OCI-LY1 (cell line): Measurements from ENCODE around the gene PTPRD.

Source experiments
- H2AFZ ChIP-seq: fragments of 200-600 bp; sonication (generic), shearing (Covaris generic); 2 replicates; pipeline ENCODE4 v1.6.0; 2014; ENCODE audit warnings: antibody characterized with exemption, mild to moderate bottlenecking, low read length
- H3F3A ChIP-seq: fragments of 200-600 bp; sonication (generic), shearing (Covaris generic); 2 replicates; pipeline ENCODE4 v1.6.0; 2014; ENCODE audit warnings: mild to moderate bottlenecking, antibody characterized with exemption, low read length, moderate library complexity; ENCODE audit not compliant: insufficient read depth
- H3K27ac ChIP-seq: fragments of 200-600 bp; sonication (generic); 2 replicates; pipeline ENCODE4 v1.5.1; 2014; ENCODE audit warnings: low read length, mixed run types, mild to moderate bottlenecking, low read depth; ENCODE audit not compliant: poor library complexity, severe bottlenecking
- H3K27me3 ChIP-seq: fragments of 200-600 bp; sonication (generic); 2 replicates; pipeline ENCODE4 v1.6.0; 2014; ENCODE audit warnings: antibody characterized with exemption, mild to moderate bottlenecking, low read length, moderate library complexity; ENCODE audit not compliant: insufficient read depth
- H3K36me3 ChIP-seq: fragments of 200-600 bp; sonication (generic); 2 replicates; pipeline ENCODE4 v1.6.1; 2014; ENCODE audit warnings: mild to moderate bottlenecking, antibody characterized with exemption, low read length, moderate library complexity, mixed read lengths; ENCODE audit not compliant: insufficient read depth
- H3K4me1 ChIP-seq: fragments of 200-600 bp; sonication (generic); 2 replicates; pipeline ENCODE4 v1.5.1; 2014; ENCODE audit warnings: mild to moderate bottlenecking, low read length, moderate library complexity; ENCODE audit not compliant: insufficient read depth, severe bottlenecking
- H3K4me2 ChIP-seq: fragments of 200-600 bp; sonication (generic), shearing (Covaris generic); 2 replicates; pipeline ENCODE4 v1.6.1; 2014; ENCODE audit warnings: low read length
- H3K4me3 ChIP-seq: fragments of 200-600 bp; sonication (generic); 2 replicates; pipeline ENCODE4 v1.5.1; 2014; ENCODE audit warnings: low read length, low read depth, mild to moderate bottlenecking, mixed read lengths; ENCODE audit not compliant: poor library complexity, severe bottlenecking
- H3K79me2 ChIP-seq: fragments of 200-600 bp; shearing (Covaris generic); 2 replicates; pipeline ENCODE4 v1.6.1; 2016; ENCODE audit warnings: mixed run types, low read length, mixed read lengths; ENCODE audit not compliant: insufficient read depth
- H3K9ac ChIP-seq: fragments of 200-600 bp; sonication (generic), shearing (Covaris generic); 2 replicates; pipeline ENCODE4 v1.6.1; 2014; ENCODE audit warnings: mild to moderate bottlenecking, low read length, mixed read lengths
- H3K9me2 ChIP-seq: fragments of 200-600 bp; sonication (generic), shearing (Covaris generic); 2 replicates; pipeline ENCODE4 v1.6.1; 2014; ENCODE audit warnings: low read depth, mild to moderate bottlenecking, low read length, mixed read lengths
- H3K9me3 ChIP-seq: fragments of 200-600 bp; shearing (Covaris generic); 2 replicates; pipeline ENCODE4 v1.6.1; 2014; ENCODE audit warnings: low read length, mixed read lengths
- H4K20me1 ChIP-seq: fragments of 200-600 bp; sonication (generic), shearing (Covaris generic); 2 replicates; pipeline ENCODE4 v1.6.0; 2016; ENCODE audit warnings: mild to moderate bottlenecking, low read length; ENCODE audit not compliant: insufficient read depth
- CTCF ChIP-seq: fragments of 200-600 bp; sonication (generic), shearing (Covaris generic); IDR thresholded peaks from 2 replicates; pipeline ENCODE4 v1.5.1; 2017; ENCODE audit warnings: mild to moderate bottlenecking, antibody characterized with exemption, low read length, moderate library complexity, mixed read lengths
- EZH2 ChIP-seq: fragments of 200-600 bp; sonication (generic), shearing (Covaris generic); IDR thresholded peaks from 2 replicates; pipeline ENCODE4 v1.8.0; 2017; ENCODE audit warnings: borderline replicate concordance, mixed run types, mild to moderate bottlenecking, antibody characterized with exemption, low read length, moderate library complexity, mixed read lengths

The PTPRD gene

GRCh38 chr9:9743822-9744221 lies 869.0 kb downstream of the PTPRD start:
- Histone ChIP-seq H3K9me3 (no peaks in the 10 kb centered on the region), H3K79me2 (no peaks in the 10 kb centered on the region), H3K27me3 (no peaks in the 10 kb centered on the region), H3K27ac (no peak overlapping the region), H4K20me1 (no peaks in the 10 kb centered on the region), H3K4me1 (peaks cover 34% of the 10 kb centered on the region), H3K9me2 (no peaks in the 10 kb centered on the region), H3K36me3 (no peaks in the 10 kb centered on the region), H2AFZ (no peak overlapping the region), H3K4me2 (no peak overlapping the region), H3F3A (no peaks in the 10 kb centered on the region), H3K9ac (no peak overlapping the region), H3K4me3 (no peak overlapping the region)
- TF ChIP-seq CTCF (no peak), EZH2 (no peak)

GRCh38 chr9:9730174-9730573 lies 882.6 kb downstream of the PTPRD start:
- Histone ChIP-seq H3K36me3 (no peaks in the 10 kb centered on the region), H3K4me3 (no peak overlapping the region), H2AFZ (no peak overlapping the region), H3K4me1 (peaks cover 7% of the 10 kb centered on the region), H3K9ac (no peak overlapping the region), H3K79me2 (no peaks in the 10 kb centered on the region), H4K20me1 (no peaks in the 10 kb centered on the region), H3K9me2 (no peaks in the 10 kb centered on the region), H3K27me3 (no peaks in the 10 kb centered on the region), H3F3A (no peaks in the 10 kb centered on the region), H3K4me2 (no peak overlapping the region), H3K27ac (no peak overlapping the region), H3K9me3 (0 out of 2 replicates have a peak, but pooled peaks cover 12% of the 10 kb centered on the region)
- TF ChIP-seq EZH2 (no peak), CTCF (no peak)

- H2AFZ ChIP-seq, result no peak overlapping the region
- H3K4me1 ChIP-seq, result peaks cover 7% of the 10 kb centered on the region
- H3K36me3 ChIP-seq, result no peaks in the 10 kb centered on the region
- H3K4me3 ChIP-seq, result no peak overlapping the region
- H3K4me2 ChIP-seq, result no peak overlapping the region
- H3K27ac ChIP-seq, result no peak overlapping the region
- H3K79me2 ChIP-seq, result no peaks in the 10 kb centered on the region
- H3K9ac ChIP-seq, result no peak overlapping the region
- TF ChIP-seq CTCF (no peak), EZH2 (no peak)
- H3K9me3 ChIP-seq, result 0 out of 2 replicates have a peak, but pooled peaks cover 12% of the 10 kb centered on the region
- no peaks in the 10 kb centered on the region for H3K27me3 ChIP-seq
- no peaks in the 10 kb centered on the region for H3K9me2 ChIP-seq
- H4K20me1 ChIP-seq, result no peaks in the 10 kb centered on the region
- no peaks in the 10 kb centered on the region for H3F3A ChIP-seq
Observed at GRCh38 chr9:9729082-9729481, 883.7 kb downstream of the PTPRD start.
